ENCODE results near the gene TMEM35A. TPM values are rescaled to one million over a fixed set of nuclear protein-coding genes. Genes with fewer than 3 reads are reported as not detected.

TMEM35A gene
- total RNA-seq = 5.3 and 6.4 TPM in 2 replicates

GRCh38 chrX:101078716-101079598, at the start of gene TMEM35A:
TMEM35A (plus strand) TSS chrX:101078879; CDS start chrX:101079003, 124 bp downstream.

GRCh38 chrX:101051549-101052302, 27.0 kb upstream of the TMEM35A start, which contains the start of gene TRMT2B:
TRMT2B (minus strand) TSS chrX:101052111; CDS start chrX:101042289, 9,822 bp downstream.

GRCh38 chrX:101097546-101098453, 19.1 kb downstream of the TMEM35A start, which contains the start of gene CENPI:
CENPI (plus strand) TSS chrX:101098204; CDS start chrX:101101071, 2,867 bp downstream.

Other genes with a start within 250 kb of the TMEM35A start
- not detected in 2 replicates for gene NOX1, start 204.5 kb upstream of the TMEM35A start, total RNA-seq
- 0.29 and 0.53 TPM in 2 replicates for gene XKRX, start 150.0 kb upstream of the TMEM35A start, total RNA-seq
- not detected in 2 replicates for gene ARL13A, start 109.2 kb upstream of the TMEM35A start, total RNA-seq
- gene TRMT2B, start 26.8 kb upstream of the TMEM35A start, total RNA-seq = 28.9 and 39.6 TPM in 2 replicates
- gene CENPI, start 19.3 kb downstream of the TMEM35A start, total RNA-seq = 46.0 and 66.6 TPM in 2 replicates
- 0.80 and 1.0 TPM in 2 replicates for gene DRP2, start 140.9 kb downstream of the TMEM35A start, total RNA-seq
- gene TAF7L, start 212.5 kb downstream of the TMEM35A start, total RNA-seq = 1.4 and 2.4 TPM in 2 replicates

Data from thoracic aorta endothelial cell (primary cell).